HEK293 (cell line): Measurements from ENCODE around the gene ZNF451.

Experiments
- KLF8 ChIP-seq: fragments of 450-650 bp; formaldehyde crosslinking; IDR thresholded peaks from 2 replicates; pipeline ENCODE4 v1.5.1; 2016; ENCODE audit warnings: missing biosample characterization, missing genetic modification characterization
- OSR2 ChIP-seq: fragments of 450-650 bp; formaldehyde crosslinking; IDR thresholded peaks from 2 replicates; pipeline ENCODE4 v1.5.1; 2016; ENCODE audit warnings: missing biosample characterization, missing genetic modification characterization
- OVOL3 ChIP-seq: fragments of 450-650 bp; formaldehyde crosslinking; IDR thresholded peaks from 2 replicates; pipeline ENCODE4 v1.5.1; 2016; ENCODE audit warnings: missing biosample characterization, missing genetic modification characterization
- PRDM1 ChIP-seq: fragments of 450-650 bp; formaldehyde crosslinking; IDR thresholded peaks from 2 replicates; pipeline ENCODE4; 2016; ENCODE audit warnings: missing biosample characterization, missing genetic modification characterization
- TRIM28 ChIP-seq: IDR thresholded peaks from 2 replicates; pipeline ENCODE4 v1.6.1; 2011; ENCODE audit warnings: low read length, control low read depth, borderline replicate concordance
- YY1 ChIP-seq: fragments of 450-650 bp; formaldehyde crosslinking; IDR thresholded peaks from 2 replicates; pipeline ENCODE4 v1.5.1; 2018; ENCODE audit warnings: missing biosample characterization, missing genetic modification characterization
- ZFP3 ChIP-seq: fragments of 450-650 bp; formaldehyde crosslinking; IDR thresholded peaks from 2 replicates; pipeline ENCODE4 v1.5.1; 2016; ENCODE audit warnings: low read depth, missing biosample characterization, missing genetic modification characterization
- ZNF132 ChIP-seq: fragments of 450-650 bp; formaldehyde crosslinking; IDR thresholded peaks from 2 replicates; pipeline ENCODE4 v1.5.1; 2017; ENCODE audit warnings: missing biosample characterization, missing genetic modification characterization, borderline replicate concordance
- ZNF140 ChIP-seq: fragments of 450-650 bp; formaldehyde crosslinking; IDR thresholded peaks from 2 replicates; pipeline ENCODE4 v1.5.1; 2016; ENCODE audit warnings: missing biosample characterization, missing genetic modification characterization
- ZNF169 ChIP-seq: fragments of 450-650 bp; formaldehyde crosslinking; IDR thresholded peaks from 2 replicates; pipeline ENCODE4 v1.5.1; 2016; ENCODE audit warnings: missing biosample characterization, missing genetic modification characterization
- ZNF2 ChIP-seq: fragments of 450-650 bp; formaldehyde crosslinking; IDR thresholded peaks from 2 replicates; pipeline ENCODE4 v1.5.1; 2016; ENCODE audit warnings: missing biosample characterization, missing genetic modification characterization
- ZNF391 ChIP-seq: fragments of 450-650 bp; formaldehyde crosslinking; IDR thresholded peaks from 2 replicates; pipeline ENCODE4 v1.5.1; 2016; ENCODE audit warnings: low read depth, missing biosample characterization, missing genetic modification characterization, borderline replicate concordance
- ZNF394 ChIP-seq: fragments of 450-650 bp; formaldehyde crosslinking; IDR thresholded peaks from 2 replicates; pipeline ENCODE4 v1.5.1; 2016; ENCODE audit warnings: missing biosample characterization, missing genetic modification characterization, mild to moderate bottlenecking, moderate library complexity, borderline replicate concordance
- ZNF473 ChIP-seq: fragments of 450-650 bp; formaldehyde crosslinking; IDR thresholded peaks from 2 replicates; pipeline ENCODE4 v1.5.1; 2017; ENCODE audit warnings: missing biosample characterization, missing genetic modification characterization
- ZNF529 ChIP-seq: fragments of 450-650 bp; formaldehyde crosslinking; IDR thresholded peaks from 2 replicates; pipeline ENCODE4 v1.5.1; 2017; ENCODE audit warnings: missing genetic modification characterization, missing biosample characterization; ENCODE audit not compliant: insufficient replicate concordance
- ZNF571 ChIP-seq: fragments of 450-650 bp; formaldehyde crosslinking; IDR thresholded peaks from 2 replicates; pipeline ENCODE4 v1.5.0; 2017; ENCODE audit warnings: missing biosample characterization, missing genetic modification characterization
- ZNF596 ChIP-seq: fragments of 450-650 bp; IDR thresholded peaks from 2 replicates; pipeline ENCODE4 v1.5.0; 2018; ENCODE audit warnings: missing biosample characterization, mild to moderate bottlenecking, missing genetic modification characterization, moderate library complexity
- ZNF623 ChIP-seq: fragments of 450-650 bp; formaldehyde crosslinking; IDR thresholded peaks from 2 replicates; pipeline ENCODE4 v1.5.1; 2016; ENCODE audit warnings: missing biosample characterization, missing genetic modification characterization
- ZNF670 ChIP-seq: fragments of 450-650 bp; formaldehyde crosslinking; IDR thresholded peaks from 2 replicates; pipeline ENCODE4 v1.5.1; 2016; ENCODE audit warnings: missing biosample characterization, missing genetic modification characterization, low read depth
- TF ChIP-seq, protein P1 (sequence below): fragments of 450-650 bp; formaldehyde crosslinking; IDR thresholded peaks from 2 replicates; pipeline ENCODE4; 2016; ENCODE audit warnings: missing biosample characterization, missing genetic modification characterization
- TF ChIP-seq, protein P2 (sequence below): fragments of 450-650 bp; formaldehyde crosslinking; IDR thresholded peaks from 2 replicates; pipeline ENCODE4 v1.5.1; 2016; ENCODE audit warnings: missing biosample characterization, missing genetic modification characterization
- TF ChIP-seq, protein P3 (sequence below): fragments of 450-650 bp; formaldehyde crosslinking; IDR thresholded peaks from 2 replicates; pipeline ENCODE4 v1.5.1; 2016; ENCODE audit warnings: missing biosample characterization, missing genetic modification characterization
- TF ChIP-seq, protein P4 (sequence below): IDR thresholded peaks from 2 replicates; pipeline ENCODE4 v1.6.1; 2011; ENCODE audit warnings: mild to moderate bottlenecking, low read depth, low read length, borderline replicate concordance
- TF ChIP-seq, protein P5 (sequence below): fragments of 450-650 bp; formaldehyde crosslinking; IDR thresholded peaks from 2 replicates; pipeline ENCODE4 v1.5.1; 2016; ENCODE audit warnings: missing biosample characterization, missing genetic modification characterization
- TF ChIP-seq, protein P6 (sequence below): fragments of 450-650 bp; formaldehyde crosslinking; IDR thresholded peaks from 2 replicates; pipeline ENCODE4 v1.5.1; 2017; ENCODE audit warnings: missing biosample characterization, missing genetic modification characterization
- TF ChIP-seq, protein P7 (sequence below): fragments of 450-650 bp; formaldehyde crosslinking; IDR thresholded peaks from 2 replicates; pipeline ENCODE4 v1.5.1; 2016; ENCODE audit warnings: missing biosample characterization, missing genetic modification characterization

The ZNF451 gene

DNA sequence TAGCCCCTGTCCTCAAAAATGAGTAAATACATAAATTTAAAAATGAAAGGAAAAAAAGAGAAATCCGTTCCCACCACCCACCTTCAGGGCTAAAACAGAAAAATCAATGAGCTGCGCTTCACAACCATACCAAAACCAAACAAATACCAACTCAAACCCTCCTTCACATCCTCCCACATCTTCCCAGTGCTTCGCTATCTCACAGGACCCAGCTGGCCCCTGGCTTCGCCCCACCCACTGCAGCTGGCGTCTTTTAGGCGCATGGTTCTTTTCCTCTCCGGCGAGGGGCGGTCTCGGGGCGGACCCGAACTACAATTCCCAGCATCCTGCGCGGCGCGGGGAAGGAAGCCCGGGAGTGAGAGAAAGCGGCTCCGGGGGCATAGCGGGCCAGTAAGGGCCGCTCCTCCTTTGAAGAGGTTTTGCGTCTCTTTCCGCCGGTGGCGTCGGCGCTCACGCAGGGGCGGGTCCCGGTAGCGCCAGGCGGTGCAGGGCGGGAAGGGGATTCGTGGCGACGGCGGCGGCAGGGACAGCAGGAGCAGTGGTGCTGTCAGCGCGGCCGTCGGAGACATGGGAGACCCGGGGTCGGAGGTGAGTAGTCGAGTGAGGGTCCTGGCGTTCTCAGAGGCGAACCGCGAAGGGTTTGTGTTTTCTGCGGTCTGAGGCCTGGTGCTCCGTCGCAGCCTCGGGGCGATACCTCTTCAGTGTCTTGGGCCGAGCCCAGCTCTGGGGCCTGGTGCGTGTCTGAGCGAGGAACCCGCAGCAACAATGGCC lies at the start of gene ZNF451 (continued):
- TF ChIP-seq OVOL3 (tag by site-specific recombination) = no peak
- no peak for TF ChIP-seq ZNF596 (tag by site-specific recombination)
- no peak for TF ChIP-seq ZNF623 (tag by site-specific recombination)
- TF ChIP-seq ZNF169 (tag by site-specific recombination) = no peak
- peak; percentile 88; the same call in 1 of the 2 replicates for TF ChIP-seq ZNF2 (tag by site-specific recombination)
- TF ChIP-seq ZNF473 (tag by site-specific recombination) = no peak
- TF ChIP-seq ZNF394 (tag by site-specific recombination) = peak; percentile 76; the same call in 1 of the 2 replicates
- TF ChIP-seq, protein P1, sequence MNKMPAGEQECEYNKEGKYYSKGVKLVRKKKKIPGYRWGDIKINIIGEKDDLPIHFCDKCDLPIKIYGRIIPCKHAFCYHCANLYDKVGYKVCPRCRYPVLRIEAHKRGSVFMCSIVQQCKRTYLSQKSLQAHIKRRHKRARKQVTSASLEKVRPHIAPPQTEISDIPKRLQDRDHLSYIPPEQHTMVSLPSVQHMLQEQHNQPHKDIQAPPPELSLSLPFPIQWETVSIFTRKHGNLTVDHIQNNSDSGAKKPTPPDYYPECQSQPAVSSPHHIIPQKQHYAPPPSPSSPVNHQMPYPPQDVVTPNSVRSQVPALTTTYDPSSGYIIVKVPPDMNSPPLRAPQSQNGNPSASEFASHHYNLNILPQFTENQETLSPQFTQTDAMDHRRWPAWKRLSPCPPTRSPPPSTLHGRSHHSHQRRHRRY = no peak
- TF ChIP-seq, protein P2, sequence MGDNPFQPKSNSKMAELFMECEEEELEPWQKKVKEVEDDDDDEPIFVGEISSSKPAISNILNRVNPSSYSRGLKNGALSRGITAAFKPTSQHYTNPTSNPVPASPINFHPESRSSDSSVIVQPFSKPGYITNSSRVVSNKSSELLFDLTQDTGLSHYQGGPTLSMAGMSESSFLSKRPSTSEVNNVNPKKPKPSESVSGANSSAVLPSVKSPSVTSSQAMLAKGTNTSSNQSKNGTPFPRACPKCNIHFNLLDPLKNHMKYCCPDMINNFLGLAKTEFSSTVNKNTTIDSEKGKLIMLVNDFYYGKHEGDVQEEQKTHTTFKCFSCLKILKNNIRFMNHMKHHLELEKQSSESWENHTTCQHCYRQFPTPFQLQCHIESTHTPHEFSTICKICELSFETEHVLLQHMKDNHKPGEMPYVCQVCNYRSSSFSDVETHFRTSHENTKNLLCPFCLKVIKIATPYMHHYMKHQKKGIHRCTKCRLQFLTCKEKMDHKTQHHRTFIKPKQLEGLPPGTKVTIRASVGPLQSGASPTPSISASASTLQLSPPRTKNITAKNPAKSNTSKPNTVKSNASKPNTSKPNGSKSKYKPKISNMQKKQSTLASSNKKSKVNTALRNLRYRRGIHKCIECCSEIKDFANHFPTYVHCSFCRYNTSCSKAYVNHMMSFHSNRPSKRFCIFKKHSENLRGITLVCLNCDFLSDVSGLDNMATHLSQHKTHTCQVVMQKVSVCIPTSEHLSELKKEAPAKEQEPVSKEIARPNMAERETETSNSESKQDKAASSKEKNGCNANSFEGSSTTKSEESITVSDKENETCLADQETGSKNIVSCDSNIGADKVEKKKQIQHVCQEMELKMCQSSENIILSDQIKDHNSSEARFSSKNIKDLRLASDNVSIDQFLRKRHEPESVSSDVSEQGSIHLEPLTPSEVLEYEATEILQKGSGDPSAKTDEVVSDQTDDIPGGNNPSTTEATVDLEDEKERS (tag by site-specific recombination) = no peak
- TF ChIP-seq ZNF391 (tag by site-specific recombination) = no peak; the same call in 1 of the 2 replicates
- TF ChIP-seq PRDM1 (tag by site-specific recombination) = peak; percentile 64
- TF ChIP-seq OSR2 (tag by site-specific recombination) = peak; percentile 68; the same call in 1 of the 2 replicates
- TF ChIP-seq, protein P3, sequence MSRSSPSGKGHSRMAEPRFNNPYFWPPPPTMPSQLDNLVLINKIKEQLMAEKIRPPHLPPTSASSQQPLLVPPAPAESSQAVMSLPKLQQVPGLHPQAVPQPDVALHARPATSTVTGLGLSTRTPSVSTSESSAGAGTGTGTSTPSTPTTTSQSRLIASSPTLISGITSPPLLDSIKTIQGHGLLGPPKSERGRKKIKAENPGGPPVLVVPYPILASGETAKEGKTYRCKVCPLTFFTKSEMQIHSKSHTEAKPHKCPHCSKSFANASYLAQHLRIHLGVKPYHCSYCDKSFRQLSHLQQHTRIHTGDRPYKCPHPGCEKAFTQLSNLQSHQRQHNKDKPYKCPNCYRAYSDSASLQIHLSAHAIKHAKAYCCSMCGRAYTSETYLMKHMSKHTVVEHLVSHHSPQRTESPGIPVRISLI = no peak
- peak; percentile 76; the same call in 1 of the 2 replicates for TF ChIP-seq YY1 (tag by site-specific recombination)
- TF ChIP-seq ZNF140 = no peak
- TF ChIP-seq ZNF670 (tag by site-specific recombination) = no peak
- TF ChIP-seq, protein P4, sequence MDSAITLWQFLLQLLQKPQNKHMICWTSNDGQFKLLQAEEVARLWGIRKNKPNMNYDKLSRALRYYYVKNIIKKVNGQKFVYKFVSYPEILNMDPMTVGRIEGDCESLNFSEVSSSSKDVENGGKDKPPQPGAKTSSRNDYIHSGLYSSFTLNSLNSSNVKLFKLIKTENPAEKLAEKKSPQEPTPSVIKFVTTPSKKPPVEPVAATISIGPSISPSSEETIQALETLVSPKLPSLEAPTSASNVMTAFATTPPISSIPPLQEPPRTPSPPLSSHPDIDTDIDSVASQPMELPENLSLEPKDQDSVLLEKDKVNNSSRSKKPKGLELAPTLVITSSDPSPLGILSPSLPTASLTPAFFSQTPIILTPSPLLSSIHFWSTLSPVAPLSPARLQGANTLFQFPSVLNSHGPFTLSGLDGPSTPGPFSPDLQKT = no peak
- TF ChIP-seq, protein P5, sequence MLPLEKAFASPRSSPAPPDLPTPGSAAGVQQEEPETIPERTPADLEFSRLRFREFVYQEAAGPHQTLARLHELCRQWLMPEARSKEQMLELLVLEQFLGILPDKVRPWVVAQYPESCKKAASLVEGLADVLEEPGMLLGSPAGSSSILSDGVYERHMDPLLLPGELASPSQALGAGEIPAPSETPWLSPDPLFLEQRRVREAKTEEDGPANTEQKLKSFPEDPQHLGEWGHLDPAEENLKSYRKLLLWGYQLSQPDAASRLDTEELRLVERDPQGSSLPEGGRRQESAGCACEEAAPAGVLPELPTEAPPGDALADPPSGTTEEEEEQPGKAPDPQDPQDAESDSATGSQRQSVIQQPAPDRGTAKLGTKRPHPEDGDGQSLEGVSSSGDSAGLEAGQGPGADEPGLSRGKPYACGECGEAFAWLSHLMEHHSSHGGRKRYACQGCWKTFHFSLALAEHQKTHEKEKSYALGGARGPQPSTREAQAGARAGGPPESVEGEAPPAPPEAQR (tag by site-specific recombination) = no peak
- TF ChIP-seq, protein P6, sequence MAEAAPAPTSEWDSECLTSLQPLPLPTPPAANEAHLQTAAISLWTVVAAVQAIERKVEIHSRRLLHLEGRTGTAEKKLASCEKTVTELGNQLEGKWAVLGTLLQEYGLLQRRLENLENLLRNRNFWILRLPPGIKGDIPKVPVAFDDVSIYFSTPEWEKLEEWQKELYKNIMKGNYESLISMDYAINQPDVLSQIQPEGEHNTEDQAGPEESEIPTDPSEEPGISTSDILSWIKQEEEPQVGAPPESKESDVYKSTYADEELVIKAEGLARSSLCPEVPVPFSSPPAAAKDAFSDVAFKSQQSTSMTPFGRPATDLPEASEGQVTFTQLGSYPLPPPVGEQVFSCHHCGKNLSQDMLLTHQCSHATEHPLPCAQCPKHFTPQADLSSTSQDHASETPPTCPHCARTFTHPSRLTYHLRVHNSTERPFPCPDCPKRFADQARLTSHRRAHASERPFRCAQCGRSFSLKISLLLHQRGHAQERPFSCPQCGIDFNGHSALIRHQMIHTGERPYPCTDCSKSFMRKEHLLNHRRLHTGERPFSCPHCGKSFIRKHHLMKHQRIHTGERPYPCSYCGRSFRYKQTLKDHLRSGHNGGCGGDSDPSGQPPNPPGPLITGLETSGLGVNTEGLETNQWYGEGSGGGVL (tag by site-specific recombination) = no peak; the same call in 1 of the 2 replicates
- no peak for TF ChIP-seq ZFP3 (tag by site-specific recombination)
- peak; percentile 89 for TF ChIP-seq KLF8 (tag by site-specific recombination)
- no peak for TF ChIP-seq ZNF132 (tag by site-specific recombination)
- TF ChIP-seq ZNF529 (tag by site-specific recombination) = no peak
- no peak for TF ChIP-seq ZNF571
- TF ChIP-seq, protein P7, sequence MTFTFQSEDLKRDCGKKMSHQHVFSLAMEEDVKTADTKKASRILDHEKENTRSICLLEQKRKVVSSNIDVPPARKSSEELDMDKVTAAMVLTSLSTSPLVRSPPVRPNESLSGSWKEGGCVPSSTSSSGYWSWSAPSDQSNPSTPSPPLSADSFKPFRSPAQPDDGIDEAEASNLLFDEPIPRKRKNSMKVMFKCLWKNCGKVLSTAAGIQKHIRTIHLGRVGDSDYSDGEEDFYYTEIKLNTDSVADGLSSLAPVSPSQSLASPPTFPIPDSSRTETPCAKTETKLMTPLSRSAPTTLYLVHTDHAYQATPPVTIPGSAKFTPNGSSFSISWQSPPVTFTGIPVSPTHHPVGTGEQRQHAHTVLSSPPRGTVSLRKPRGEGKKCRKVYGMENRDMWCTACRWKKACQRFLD = no peak
- no peak for TF ChIP-seq TRIM28
